Mucosa of descending colon (tissue), 3 donors: ENCODE results near the gene SIAH3. TPM values are rescaled to one million over a fixed set of nuclear protein-coding genes. Genes with fewer than 3 reads are reported as not detected.

Experiments
- ATAC-seq: fragments of 200-7000 bp; cut with Tn5 transposase; one replicate; pipeline ENCODE4 v1.9.1; 2020; ENCODE audit warnings: mild to moderate bottlenecking, moderate library complexity
- DNase-seq, 3 donors: peaks; one replicate each; pipeline ENCODE4 v3.0.0-alpha.2; 2020
- H3K36me3 ChIP-seq: fragments of 200-600 bp; one replicate; pipeline ENCODE4 v1.8.0; 2021; ENCODE audit warnings: low read depth, mild to moderate bottlenecking
- H3K4me1 ChIP-seq: fragments of 200-600 bp; one replicate; pipeline ENCODE4 v1.8.0; 2021; ENCODE audit warnings: low read depth, mild to moderate bottlenecking
- H3K4me3 ChIP-seq: fragments of 200-600 bp; one replicate; pipeline ENCODE4 v1.8.0; 2021; ENCODE audit warnings: mild to moderate bottlenecking
- H3K9me3 ChIP-seq: fragments of 200-600 bp; one replicate; pipeline ENCODE4 v1.8.0; 2021; ENCODE audit warnings: mild to moderate bottlenecking
- intact Hi-C, 2 donors: fragments of 100-400 bp; cut with DNase I in 1 of 2; cut with micrococcal nuclease in 1 of 2; formaldehyde crosslinking; loops; one replicate each; pipeline versions ENCODE4 v1.11.0 to v1.11.1; 2022; cut with DNase I, micrococcal nuclease
- total RNA-seq, 3 donors: library from RNA; stranded (reverse); fragmentation: NEBNext Ultra II Directional in 2 of 3; extraction: Animal tissue kit (Norgen Biotek cat#: 25700) in 2 of 3; gene quantifications; one replicate each; pipeline versions ENCODE4 v1.2.1 to v1.2.4, GENCODE V29; 2021 to 2023
- TF ChIP-seq, protein P1 (sequence below): fragments of 200-600 bp; IDR thresholded peaks from one replicate; pipeline ENCODE4 v1.8.0; 2022; ENCODE audit warnings: antibody characterized with exemption, mild to moderate bottlenecking
- donor health status: DM: no; HTN: no; CAD: no; lungs with moderate emphysema.
- donor health status: DM: no; HTN: no; CAD: no.
- donor health status: DM: no; HTN: yes; CAD: no.

Gene SIAH3
- total RNA-seq, 3 donors from 2014 or later = 0.05 to 0.06 (median 0.06) TPM

DNA sequence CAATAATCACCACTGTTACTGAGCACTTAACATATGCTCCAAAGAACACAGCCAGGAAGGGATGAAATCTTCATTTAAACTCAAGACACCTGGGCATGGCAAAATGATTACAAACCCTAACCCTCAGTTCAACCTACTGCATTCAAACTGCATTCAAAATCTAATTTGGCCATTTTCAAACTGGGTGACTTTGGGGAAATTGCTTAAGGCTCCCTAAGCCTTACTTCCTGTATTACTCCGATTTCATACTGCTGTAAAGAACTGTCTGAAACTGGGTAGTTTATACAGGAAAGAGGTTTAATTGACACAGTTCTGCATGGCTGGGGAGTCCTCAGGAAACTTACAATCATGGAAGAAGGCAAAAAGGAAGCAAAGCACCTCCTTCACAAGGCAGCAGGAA, 99.0 kb downstream of the SIAH3 start:
- Histone ChIP-seq H3K36me3 (no peaks in the 10 kb centered on the region), H3K4me3 (no peak overlapping the region), H3K4me1 (no peaks in the 10 kb centered on the region), H3K9me3 (peaks cover 9% of the 10 kb centered on the region)
- intact Hi-C loops = no loop called here
- no peak for DNase-seq
- no peak for ATAC-seq
- TF ChIP-seq, protein P1, sequence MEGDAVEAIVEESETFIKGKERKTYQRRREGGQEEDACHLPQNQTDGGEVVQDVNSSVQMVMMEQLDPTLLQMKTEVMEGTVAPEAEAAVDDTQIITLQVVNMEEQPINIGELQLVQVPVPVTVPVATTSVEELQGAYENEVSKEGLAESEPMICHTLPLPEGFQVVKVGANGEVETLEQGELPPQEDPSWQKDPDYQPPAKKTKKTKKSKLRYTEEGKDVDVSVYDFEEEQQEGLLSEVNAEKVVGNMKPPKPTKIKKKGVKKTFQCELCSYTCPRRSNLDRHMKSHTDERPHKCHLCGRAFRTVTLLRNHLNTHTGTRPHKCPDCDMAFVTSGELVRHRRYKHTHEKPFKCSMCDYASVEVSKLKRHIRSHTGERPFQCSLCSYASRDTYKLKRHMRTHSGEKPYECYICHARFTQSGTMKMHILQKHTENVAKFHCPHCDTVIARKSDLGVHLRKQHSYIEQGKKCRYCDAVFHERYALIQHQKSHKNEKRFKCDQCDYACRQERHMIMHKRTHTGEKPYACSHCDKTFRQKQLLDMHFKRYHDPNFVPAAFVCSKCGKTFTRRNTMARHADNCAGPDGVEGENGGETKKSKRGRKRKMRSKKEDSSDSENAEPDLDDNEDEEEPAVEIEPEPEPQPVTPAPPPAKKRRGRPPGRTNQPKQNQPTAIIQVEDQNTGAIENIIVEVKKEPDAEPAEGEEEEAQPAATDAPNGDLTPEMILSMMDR = no peak

DNA sequence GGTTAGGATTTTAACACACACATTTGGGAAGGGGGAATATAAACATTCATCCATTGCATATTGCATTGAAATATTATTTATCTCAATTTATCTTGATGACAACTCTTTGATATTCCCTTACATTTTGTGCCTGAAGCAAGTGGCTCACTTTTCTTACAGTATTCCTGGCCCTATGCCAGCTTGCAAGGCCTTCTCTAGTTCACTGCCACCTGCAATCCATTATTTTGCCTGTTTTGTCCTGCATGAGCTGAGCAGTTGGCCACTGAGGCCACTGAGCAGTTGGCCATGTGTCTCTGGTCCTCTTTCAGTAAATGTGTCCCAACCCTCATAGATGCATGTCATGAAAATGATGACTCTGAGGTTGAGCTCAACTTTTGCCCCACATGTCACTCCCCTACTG, 99.7 kb downstream of the SIAH3 start:
- Histone ChIP-seq H3K4me3 (no peak overlapping the region), H3K36me3 (no peaks in the 10 kb centered on the region), H3K4me1 (no peaks in the 10 kb centered on the region), H3K9me3 (peaks cover 4% of the 10 kb centered on the region)
- TF ChIP-seq, protein P1 = no peak
- ATAC-seq (no peak), DNase-seq (no peak)
- intact Hi-C loops = no loop called here

DNA sequence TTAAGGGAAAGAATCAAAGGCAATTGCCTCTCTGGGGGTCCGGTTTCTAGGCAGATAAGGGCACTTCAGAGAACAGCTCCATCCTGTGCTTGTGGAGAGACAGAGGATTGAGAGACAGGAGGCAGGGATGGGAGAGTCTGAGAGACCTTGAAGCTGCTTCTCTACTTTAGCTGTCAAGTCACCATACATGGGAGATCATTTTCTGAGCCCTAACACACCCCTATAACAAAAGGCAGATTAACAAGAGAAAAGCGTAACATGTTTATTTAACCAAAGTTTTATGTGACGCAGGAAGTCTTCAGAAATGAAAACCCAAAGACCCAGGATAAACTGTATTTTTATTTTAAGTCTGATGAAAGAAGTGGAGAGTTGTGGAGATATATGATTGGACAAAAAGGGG, 101.0 kb downstream of the SIAH3 start:
- no peak for ATAC-seq
- TF ChIP-seq, protein P1 = no peak
- Histone ChIP-seq H3K36me3 (no peaks in the 10 kb centered on the region), H3K9me3 (no peaks in the 10 kb centered on the region), H3K4me1 (no peaks in the 10 kb centered on the region), H3K4me3 (no peak overlapping the region)
- intact Hi-C loops = no loop called here
- DNase-seq = no peak

DNA sequence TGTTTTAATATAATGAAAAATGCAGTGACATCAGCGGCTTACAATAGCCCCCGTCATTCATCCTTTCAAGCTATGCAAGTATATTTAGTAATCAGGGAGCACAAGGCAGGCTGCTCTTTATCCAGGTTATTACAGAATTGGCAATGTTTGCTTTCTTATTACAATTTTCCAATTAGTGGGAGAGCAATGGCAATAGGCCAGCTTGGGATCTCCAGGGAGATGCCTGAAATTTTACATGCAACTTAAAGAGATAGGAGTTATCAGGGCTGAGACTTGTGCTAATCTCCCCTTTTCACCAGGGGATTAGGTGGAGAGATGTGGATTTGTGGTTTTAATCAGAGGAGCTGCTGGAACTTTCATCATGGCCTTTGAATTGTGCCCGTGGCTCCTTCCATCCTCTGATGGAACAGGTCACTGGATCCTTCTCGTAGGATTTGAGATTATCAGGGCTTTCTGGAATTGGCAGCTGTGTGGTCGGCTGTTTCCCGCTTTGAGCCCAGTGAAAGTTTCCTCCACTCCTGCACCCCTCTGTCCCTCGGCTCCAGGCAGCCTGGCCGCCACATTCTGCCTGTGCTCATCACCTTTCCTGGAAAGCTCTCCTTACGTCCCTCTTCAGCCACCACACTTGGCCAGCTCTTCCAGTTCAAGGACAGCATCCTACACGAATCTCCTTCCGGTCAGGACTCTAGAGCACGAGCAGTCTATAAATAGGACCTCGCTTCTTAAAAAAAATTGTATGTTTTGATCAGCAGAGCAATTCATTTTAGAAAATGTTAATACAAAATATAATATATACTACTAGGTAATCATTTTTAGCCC, 102.4 kb downstream of the SIAH3 start:
- DNase-seq (no peak), ATAC-seq (no peak)
- H3K9me3 ChIP-seq = no peaks in the 10 kb centered on the region
- H3K4me3 ChIP-seq = no peak overlapping the region
- no peaks in the 10 kb centered on the region for H3K36me3 ChIP-seq
- TF ChIP-seq, protein P1 = no peak
- intact Hi-C loops = no loop called here
- H3K4me1 ChIP-seq = no peaks in the 10 kb centered on the region

DNA sequence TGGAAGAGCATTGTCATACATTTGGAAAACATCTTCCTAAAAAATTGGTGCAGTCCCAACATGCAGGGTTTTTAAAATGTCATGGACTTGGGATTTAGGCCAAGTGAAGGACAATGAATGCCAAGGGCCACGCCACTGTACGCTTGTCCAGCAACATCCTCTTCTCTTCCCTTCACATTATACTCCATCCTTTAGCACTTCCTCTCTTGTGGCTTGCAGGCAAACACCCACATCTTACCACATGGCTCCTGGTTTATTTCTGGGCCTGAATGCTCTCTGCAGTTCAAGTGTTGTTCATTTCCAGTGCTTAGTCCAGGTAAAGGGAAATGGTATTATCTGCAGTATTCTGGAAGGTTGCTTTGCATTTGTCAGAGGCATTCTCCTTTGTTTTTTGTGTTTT, 104.5 kb downstream of the SIAH3 start:
- Histone ChIP-seq H3K9me3 (no peaks in the 10 kb centered on the region), H3K4me1 (no peaks in the 10 kb centered on the region), H3K36me3 (no peaks in the 10 kb centered on the region), H3K4me3 (no peak overlapping the region)
- ATAC-seq (no peak), DNase-seq (no peak)
- TF ChIP-seq, protein P1 = no peak
- intact Hi-C loops = no loop called here
